Spleen (tissue), 11 donors: ENCODE results near the gene BBX. TPM values are rescaled to one million over a fixed set of nuclear protein-coding genes. Genes with fewer than 3 reads are reported as not detected.

ENCODE experiments used
- DNase-seq: peaks from one replicate; pipeline ENCODE4 v3.0.0-alpha.2; 2020
- H3K27ac ChIP-seq, 8 donors: fragments of 200-600 bp; sonication (generic) in 7 of 8; 1 replicate in 4 of 8; 2 replicates in 4 of 8; pipeline versions ENCODE4 v1.5.0 to v1.8.0; 2016 to 2021; ENCODE audit warnings: inconsistent platforms in 4 of 8, mild to moderate bottlenecking in 4 of 8, moderate library complexity in 1 of 8
- H3K27me3 ChIP-seq, 7 donors: fragments of 200-600 bp; sonication (generic) in 6 of 7; replicated peaks in 1 of 7; 1 replicate in 4 of 7; 2 replicates in 3 of 7; pipeline versions ENCODE4 v1.5.0 to v1.8.0; 2016 to 2021; ENCODE audit warnings: inconsistent platforms in 3 of 7, mild to moderate bottlenecking in 1 of 7
- H3K36me3 ChIP-seq, 6 donors: fragments of 200-600 bp; sonication (generic) in 5 of 6; 1 replicate in 4 of 6; 2 replicates in 2 of 6; pipeline versions ENCODE4 v1.5.0 to v1.8.0; 2016 to 2021; ENCODE audit warnings: inconsistent platforms in 2 of 6
- H3K4me1 ChIP-seq, 6 donors: fragments of 200-600 bp; sonication (generic) in 5 of 6; 1 replicate in 3 of 6; 2 replicates in 3 of 6; pipeline versions ENCODE4 v1.5.0 to v1.8.0; 2016 to 2021; ENCODE audit warnings: inconsistent platforms in 3 of 6
- H3K4me3 ChIP-seq, 8 donors: fragments of 200-600 bp; sonication (generic) in 7 of 8; 1 replicate in 4 of 8; 2 replicates in 4 of 8; pipeline versions ENCODE4 v1.5.0 to v1.8.0; 2016 to 2021; ENCODE audit warnings: inconsistent platforms in 4 of 8, mild to moderate bottlenecking in 4 of 8, moderate library complexity in 2 of 8
- H3K9me3 ChIP-seq, 8 donors: fragments of 200-600 bp; sonication (generic) in 7 of 8; 1 replicate in 4 of 8; 2 replicates in 4 of 8; pipeline versions ENCODE4 v1.5.0 to v1.8.0; 2016 to 2021; ENCODE audit warnings: inconsistent platforms in 4 of 8
- POLR2A ChIP-seq, 3 donors: fragments of 450-650 bp; IDR thresholded peaks; one replicate each; pipeline ENCODE4 v1.5.1; 2017; ENCODE audit warnings: antibody characterized with exemption in 3 of 3, mild to moderate bottlenecking in 1 of 3
- POLR2AphosphoS5 ChIP-seq, 3 donors: sonication (generic); formaldehyde crosslinking; IDR thresholded peaks; one replicate each; pipeline ENCODE4 v1.5.1; 2017; ENCODE audit warnings: antibody characterized with exemption in 3 of 3
- WGBS, 5 donors: extraction: QIAGEN DNeasy Blood & Tissue Kit in 3 of 5; methylation state at CpG; one replicate each; pipeline versions ENCODE4 v1.1.5 to v1.1.7; 2013 to 2018; 5-methylcytosine and 5-hydroxymethylcytosine counted together
- intact Hi-C: fragments of 100-400 bp; cut with DNase I; formaldehyde crosslinking; loops from one replicate; pipeline ENCODE4 v1.15.0; 2023; ENCODE audit warnings: low total_unique reads
- polyA plus RNA-seq, 3 donors: library from polyadenylated mRNA; stranded (reverse); fragments of 200-250 nt; gene quantifications; one replicate each; pipeline ENCODE4 v1.2.1, GENCODE V29; 2013
- total RNA-seq, 7 donors: library from RNA; depleted of rRNA in 3 of 7; stranded (reverse); fragments of >200 nt in 3 of 7; fragmentation: NEBNext Ultra II Directional in 4 of 7; extraction: Animal tissue kit (Norgen Biotek cat#: 25700) in 4 of 7; gene quantifications; one replicate each; pipeline versions ENCODE4 v1.1.0 to v1.2.1, GENCODE V29; 2016 to 2021
- TF ChIP-seq, protein P1 (sequence below), 11 experiments: fragments of 200-600 bp in 7 of 11; fragments of 450-650 bp in 4 of 11; sonication (generic) in 4 of 11; IDR thresholded peaks in 8 of 11; conservative IDR thresholded peaks in 3 of 11; 1 replicate in 7 of 11; 2 replicates in 4 of 11; pipeline versions ENCODE4 v1.4.0 to v1.8.0; 2016 to 2021; ENCODE audit warnings: antibody characterized with exemption in 11 of 11, inconsistent platforms in 4 of 11, mild to moderate bottlenecking in 1 of 11
- donor health status: healthy with polysubstance abuse.
- donor health status: DM: no; HTN: no; CAD: no; lungs with moderate emphysema.
- donor health status: DM: no; HTN: no; CAD: no.
- donor health status: Bipolar disorder and iron deficiency.
- donor health status: healthy.
- donor health status: DM: no; HTN: no; CAD: no.
- donor health status: DM: yes; HTN: yes; CAD: no.

The BBX gene
- total and polyA plus RNA-seq, 10 donors: 5.1 to 98.5 (median 74.6) TPM

DNA sequence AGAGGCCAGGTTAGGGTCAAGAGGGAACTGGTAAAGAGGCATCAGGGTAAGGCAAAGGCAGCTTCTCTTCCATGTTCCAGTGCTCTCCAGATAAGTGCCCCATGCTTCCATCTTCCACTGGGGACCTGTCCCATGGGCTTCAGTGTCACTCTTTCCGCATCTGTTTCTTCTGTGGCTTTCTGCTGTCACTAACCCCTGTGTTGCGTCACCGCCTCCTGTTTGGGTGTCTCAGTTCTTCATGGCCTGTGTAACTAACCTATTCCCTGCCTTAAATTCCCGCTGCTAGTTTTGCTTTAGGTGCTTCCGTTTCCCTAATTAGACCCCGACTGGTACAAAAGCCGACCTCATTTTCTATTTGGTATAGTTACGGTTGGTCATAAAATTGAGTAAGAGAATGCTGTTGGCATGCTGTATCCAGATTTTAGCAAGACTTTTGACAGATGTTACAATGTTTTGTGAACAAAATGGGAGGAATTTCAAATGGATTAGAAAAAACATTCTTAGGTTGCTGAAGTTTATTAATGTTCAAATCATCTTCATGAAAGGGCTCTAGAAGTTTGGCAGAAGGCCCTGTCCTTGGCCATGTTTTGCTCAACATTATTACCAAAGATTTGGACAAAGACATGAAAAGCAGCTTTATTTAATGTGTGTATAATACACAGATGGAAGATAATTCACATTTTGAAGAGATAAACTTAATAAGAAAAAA lies 245.3 kb downstream of the BBX start:
- Histone ChIP-seq H3K4me3 (no peak overlapping the region), H3K4me1 (peaks cover 0 to 7% (median 0%) of the 10 kb centered on the region in 6 donors), H3K9me3 (peaks cover 0 to 6% (median 0%) of the 10 kb centered on the region in 8 donors), H3K36me3 (peaks cover 0 to 52% (median 5%) of the 10 kb centered on the region in 6 donors), H3K27ac (peak overlapping the region in 4 of 8 donors; percentile 41 to 64 (median 42)), H3K27me3 (no peaks in the 10 kb centered on the region)
- intact Hi-C loops: no loop called here
- no peak for TF ChIP-seq POLR2A (IDR thresholded peaks at IDR 0.05)
- TF ChIP-seq, protein P1, sequence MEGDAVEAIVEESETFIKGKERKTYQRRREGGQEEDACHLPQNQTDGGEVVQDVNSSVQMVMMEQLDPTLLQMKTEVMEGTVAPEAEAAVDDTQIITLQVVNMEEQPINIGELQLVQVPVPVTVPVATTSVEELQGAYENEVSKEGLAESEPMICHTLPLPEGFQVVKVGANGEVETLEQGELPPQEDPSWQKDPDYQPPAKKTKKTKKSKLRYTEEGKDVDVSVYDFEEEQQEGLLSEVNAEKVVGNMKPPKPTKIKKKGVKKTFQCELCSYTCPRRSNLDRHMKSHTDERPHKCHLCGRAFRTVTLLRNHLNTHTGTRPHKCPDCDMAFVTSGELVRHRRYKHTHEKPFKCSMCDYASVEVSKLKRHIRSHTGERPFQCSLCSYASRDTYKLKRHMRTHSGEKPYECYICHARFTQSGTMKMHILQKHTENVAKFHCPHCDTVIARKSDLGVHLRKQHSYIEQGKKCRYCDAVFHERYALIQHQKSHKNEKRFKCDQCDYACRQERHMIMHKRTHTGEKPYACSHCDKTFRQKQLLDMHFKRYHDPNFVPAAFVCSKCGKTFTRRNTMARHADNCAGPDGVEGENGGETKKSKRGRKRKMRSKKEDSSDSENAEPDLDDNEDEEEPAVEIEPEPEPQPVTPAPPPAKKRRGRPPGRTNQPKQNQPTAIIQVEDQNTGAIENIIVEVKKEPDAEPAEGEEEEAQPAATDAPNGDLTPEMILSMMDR (IDR thresholded peaks at IDR 0.05 in 8 of 11, conservative IDR thresholded peaks at IDR 0.05 in 3 of 11): no peak
- no peak for TF ChIP-seq POLR2AphosphoS5 (IDR thresholded peaks at IDR 0.05)
- WGBS, 5 donors: 73 to 87% (median 77%) methylated on average over 8 of the region's 8 CpGs
- DNase-seq: no peak

DNA sequence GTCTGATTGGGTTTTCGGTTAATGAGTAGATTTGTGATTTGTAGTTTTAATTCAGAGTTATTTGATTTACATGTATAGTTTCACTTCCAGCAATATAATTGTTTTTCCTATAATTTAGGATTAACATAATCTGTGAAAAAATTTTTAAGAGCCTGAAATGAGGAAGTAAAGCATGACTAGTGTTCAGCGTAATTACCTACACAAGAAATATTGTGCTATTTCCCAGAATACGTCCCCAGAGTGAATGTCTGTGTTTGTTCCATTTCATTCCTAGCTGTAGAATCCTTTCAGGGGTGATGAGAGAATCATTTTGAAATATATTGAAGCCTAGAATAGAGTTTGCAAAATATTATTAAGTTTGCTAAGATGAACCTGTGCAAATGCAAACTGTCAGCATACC lies 247.1 kb downstream of the BBX start:
- peaks cover 0 to 55% (median 10%) of the 10 kb centered on the region in 6 donors for H3K36me3 ChIP-seq
- H3K9me3 ChIP-seq: peaks cover 0 to 6% (median 0%) of the 10 kb centered on the region in 8 donors
- H3K27ac ChIP-seq: no peak overlapping the region
- no peaks in the 10 kb centered on the region for H3K27me3 ChIP-seq
- TF ChIP-seq POLR2A (IDR thresholded peaks at IDR 0.05): no peak
- TF ChIP-seq, protein P1 (IDR thresholded peaks at IDR 0.05 in 8 of 11, conservative IDR thresholded peaks at IDR 0.05 in 3 of 11): no peak
- TF ChIP-seq POLR2AphosphoS5 (IDR thresholded peaks at IDR 0.05): no peak
- WGBS, 5 donors: 62 to 80% (median 73%) methylated on average over 3 of the region's 3 CpGs
- H3K4me1 ChIP-seq: peaks cover 0 to 7% (median 0%) of the 10 kb centered on the region in 6 donors
- no peak overlapping the region for H3K4me3 ChIP-seq
- DNase-seq: no peak
- intact Hi-C loops: no loop called here

DNA sequence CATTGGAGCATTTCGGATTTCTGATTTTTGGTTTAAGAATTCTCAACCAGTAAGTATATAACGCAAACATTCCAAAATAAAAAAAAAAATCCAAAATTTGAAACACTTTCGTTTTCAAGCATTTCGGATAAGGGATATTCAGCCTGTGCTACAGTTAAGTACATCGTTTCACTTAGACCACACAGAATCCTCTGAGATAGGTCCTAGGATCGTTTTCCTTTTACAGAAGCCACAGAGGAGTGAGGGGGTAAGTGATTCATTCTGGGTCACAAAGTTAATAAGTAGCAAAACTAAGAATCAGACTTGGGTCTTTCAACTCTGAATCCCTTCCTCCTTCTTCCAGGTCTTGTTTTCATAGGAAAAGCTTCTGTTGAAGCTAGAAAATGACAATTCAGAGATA lies 249.3 kb downstream of the BBX start:
- Histone ChIP-seq H3K27me3 (no peaks in the 10 kb centered on the region), H3K9me3 (no peaks in the 10 kb centered on the region), H3K4me1 (peaks cover 0 to 7% (median 0%) of the 10 kb centered on the region in 6 donors), H3K36me3 (peaks cover 0 to 55% (median 17%) of the 10 kb centered on the region in 6 donors), H3K27ac (peak overlapping the region in 1 of 8 donors; percentile 1), H3K4me3 (no peak overlapping the region)
- DNase-seq: no peak
- WGBS, 5 donors: 81 to 96% (median 89%) methylated on average over 6 of the region's 6 CpGs
- TF ChIP-seq, protein P1 (IDR thresholded peaks at IDR 0.05 in 8 of 11, conservative IDR thresholded peaks at IDR 0.05 in 3 of 11): no peak
- TF ChIP-seq POLR2AphosphoS5 (IDR thresholded peaks at IDR 0.05): no peak
- intact Hi-C loops: no loop called here

DNA sequence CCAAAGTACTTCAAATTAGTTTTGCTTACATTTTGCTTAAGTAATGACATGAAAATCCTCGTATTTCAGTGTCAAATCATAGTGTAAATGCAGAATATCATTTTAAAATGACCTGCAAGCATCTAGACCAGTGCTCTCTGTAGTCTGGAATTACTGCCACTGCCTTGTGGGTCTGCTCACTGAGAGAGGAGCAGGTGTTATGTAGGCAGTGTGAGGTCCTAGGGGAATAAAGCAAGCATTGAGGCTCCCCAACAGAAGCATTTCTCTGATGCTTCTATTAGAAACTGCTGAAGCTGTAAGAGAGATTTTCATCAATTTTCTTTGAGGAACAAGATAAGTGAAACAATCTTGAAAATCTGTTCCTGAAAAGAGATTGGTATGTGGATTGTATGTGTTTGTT lies 253.2 kb downstream of the BBX start:
- no peak for DNase-seq
- intact Hi-C loops: no loop called here
- Histone ChIP-seq H3K27me3 (no peaks in the 10 kb centered on the region), H3K4me3 (no peak overlapping the region), H3K4me1 (no peaks in the 10 kb centered on the region), H3K27ac (no peak overlapping the region), H3K36me3 (peaks cover 0 to 84% (median 34%) of the 10 kb centered on the region in 6 donors), H3K9me3 (no peaks in the 10 kb centered on the region)
- 90 to 97% (median 95%) methylated on average over 1 of the region's 1 CpG for WGBS, 5 donors
- TF ChIP-seq, protein P1 (IDR thresholded peaks at IDR 0.05 in 8 of 11, conservative IDR thresholded peaks at IDR 0.05 in 3 of 11): no peak
- TF ChIP-seq POLR2A (IDR thresholded peaks at IDR 0.05) (no peak), POLR2AphosphoS5 (IDR thresholded peaks at IDR 0.05) (no peak)
